NCI-H460 (cell line): ENCODE data around the gene SLC50A1. TPM values are rescaled to one million over a fixed set of nuclear protein-coding genes. Genes with fewer than 3 reads are reported as not detected.

Experiments used
- DNase-seq: peaks from one replicate; pipeline ENCODE4 v3.0.0-alpha.2; 2016; ENCODE audit warnings: low read depth; ENCODE audit errors: extremely low read depth
- polyA plus RNA-seq: library from polyadenylated mRNA; depleted of rRNA; stranded (reverse); fragments of >200 nt; gene quantifications from 2 replicates; pipeline ENCODE4 v1.2.3, GENCODE V29; 2014; cell fraction: nucleus; rRNA removed
- total RNA-seq: library from RNA; depleted of rRNA; stranded (reverse); fragments of >200 nt; shearing (Covaris generic); gene quantifications from 2 replicates; pipeline ENCODE4 v1.2.3, GENCODE V29; 2014; rRNA removed

The SLC50A1 gene, protein sequence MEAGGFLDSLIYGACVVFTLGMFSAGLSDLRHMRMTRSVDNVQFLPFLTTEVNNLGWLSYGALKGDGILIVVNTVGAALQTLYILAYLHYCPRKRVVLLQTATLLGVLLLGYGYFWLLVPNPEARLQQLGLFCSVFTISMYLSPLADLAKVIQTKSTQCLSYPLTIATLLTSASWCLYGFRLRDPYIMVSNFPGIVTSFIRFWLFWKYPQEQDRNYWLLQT
- 49.7 and 53.4 TPM in 2 replicates for total RNA-seq
- polyA plus RNA-seq, result 40.9 and 45.2 TPM in 2 replicates

DNA sequence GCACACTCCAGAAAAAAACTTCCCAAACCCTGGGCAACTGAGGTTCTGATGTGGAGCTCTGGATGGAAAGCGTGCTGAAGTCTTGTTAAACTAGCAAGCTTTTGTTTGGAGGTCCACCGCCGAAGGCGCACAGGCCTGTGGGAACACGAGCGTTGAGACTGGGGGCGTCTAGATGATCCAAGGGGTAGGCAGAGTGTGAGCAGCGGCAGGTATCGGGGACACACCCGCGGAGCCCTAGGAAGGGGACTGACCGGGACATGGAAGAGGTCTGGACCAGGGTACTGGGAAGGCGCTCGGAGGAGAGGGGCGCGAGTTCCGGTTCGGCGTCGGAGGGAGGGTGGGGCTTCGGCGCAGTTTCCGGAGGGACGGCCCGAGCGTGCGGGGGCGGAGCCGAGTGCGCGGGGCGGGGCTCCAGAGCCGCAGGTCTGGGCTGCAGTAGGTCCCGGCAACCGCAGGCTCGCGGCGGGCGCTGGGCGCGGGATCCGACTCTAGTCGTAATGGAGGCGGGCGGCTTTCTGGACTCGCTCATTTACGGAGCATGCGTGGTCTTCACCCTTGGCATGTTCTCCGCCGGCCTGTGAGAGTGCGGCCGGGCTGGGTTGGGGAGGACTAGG is at the start of gene SLC50A1:
Gene SLC50A1, plus strand, starts transcription at position 438 of the 614 bp plus-strand sequence. Its CDS starts 60 bp downstream, at position 498.
- peak; percentile 91 for DNase-seq

DNA sequence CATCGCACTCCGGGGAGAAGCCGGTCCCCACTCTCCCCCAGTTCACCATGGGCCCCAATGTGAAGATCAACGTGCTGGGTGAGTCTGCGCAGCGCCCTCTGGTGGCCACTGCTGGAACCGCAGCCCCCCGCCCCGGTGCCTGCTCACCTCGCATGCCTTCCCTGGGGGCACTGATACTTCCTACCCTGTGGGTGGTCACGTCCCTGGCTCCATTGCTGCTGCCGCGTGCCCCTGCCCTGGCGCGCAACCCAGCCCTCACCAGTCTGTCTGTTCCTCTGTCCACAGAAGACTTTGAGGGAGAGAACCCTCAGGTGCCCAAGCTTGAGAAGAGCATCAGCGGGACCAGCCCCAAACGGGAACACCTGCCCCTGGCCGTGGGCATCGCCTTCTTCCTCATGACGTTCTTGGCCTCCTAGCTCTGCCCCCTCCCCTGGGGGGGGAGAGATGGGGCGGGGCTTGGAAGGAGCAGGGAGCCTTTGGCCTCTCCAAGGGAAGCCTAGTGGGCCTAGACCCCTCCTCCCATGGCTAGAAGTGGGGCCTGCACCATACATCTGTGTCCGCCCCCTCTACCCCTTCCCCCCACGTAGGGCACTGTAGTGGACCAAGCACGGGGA is 49.4 kb upstream of the SLC50A1 start:
- DNase-seq, result peak; percentile 52

DNA sequence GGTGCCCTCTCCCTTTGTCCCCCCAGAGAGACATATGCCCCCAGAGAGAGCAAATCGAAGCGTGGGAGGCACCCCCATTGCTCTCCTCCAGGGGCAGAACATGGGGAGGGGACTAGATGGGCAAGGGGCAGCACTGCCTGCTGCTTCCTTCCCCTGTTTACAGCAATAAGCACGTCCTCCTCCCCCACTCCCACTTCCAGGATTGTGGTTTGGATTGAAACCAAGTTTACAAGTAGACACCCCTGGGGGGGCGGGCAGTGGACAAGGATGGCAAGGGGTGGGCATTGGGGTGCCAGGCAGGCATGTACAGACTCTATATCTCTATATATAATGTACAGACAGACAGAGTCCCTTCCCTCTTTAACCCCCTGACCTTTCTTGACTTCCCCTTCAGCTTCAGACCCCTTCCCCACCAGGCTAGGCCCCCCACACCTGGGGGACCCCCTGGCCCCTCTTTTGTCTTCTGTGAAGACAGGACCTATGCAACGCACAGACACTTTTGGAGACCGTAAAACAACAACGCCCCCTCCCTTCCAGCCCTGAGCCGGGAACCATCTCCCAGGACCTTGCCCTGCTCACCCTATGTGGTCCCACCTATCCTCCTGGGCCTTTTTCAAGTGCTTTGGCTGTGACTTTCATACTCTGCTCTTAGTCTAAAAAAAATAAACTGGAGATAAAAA is 48.7 kb upstream of the SLC50A1 start:
- no peak for DNase-seq

DNA sequence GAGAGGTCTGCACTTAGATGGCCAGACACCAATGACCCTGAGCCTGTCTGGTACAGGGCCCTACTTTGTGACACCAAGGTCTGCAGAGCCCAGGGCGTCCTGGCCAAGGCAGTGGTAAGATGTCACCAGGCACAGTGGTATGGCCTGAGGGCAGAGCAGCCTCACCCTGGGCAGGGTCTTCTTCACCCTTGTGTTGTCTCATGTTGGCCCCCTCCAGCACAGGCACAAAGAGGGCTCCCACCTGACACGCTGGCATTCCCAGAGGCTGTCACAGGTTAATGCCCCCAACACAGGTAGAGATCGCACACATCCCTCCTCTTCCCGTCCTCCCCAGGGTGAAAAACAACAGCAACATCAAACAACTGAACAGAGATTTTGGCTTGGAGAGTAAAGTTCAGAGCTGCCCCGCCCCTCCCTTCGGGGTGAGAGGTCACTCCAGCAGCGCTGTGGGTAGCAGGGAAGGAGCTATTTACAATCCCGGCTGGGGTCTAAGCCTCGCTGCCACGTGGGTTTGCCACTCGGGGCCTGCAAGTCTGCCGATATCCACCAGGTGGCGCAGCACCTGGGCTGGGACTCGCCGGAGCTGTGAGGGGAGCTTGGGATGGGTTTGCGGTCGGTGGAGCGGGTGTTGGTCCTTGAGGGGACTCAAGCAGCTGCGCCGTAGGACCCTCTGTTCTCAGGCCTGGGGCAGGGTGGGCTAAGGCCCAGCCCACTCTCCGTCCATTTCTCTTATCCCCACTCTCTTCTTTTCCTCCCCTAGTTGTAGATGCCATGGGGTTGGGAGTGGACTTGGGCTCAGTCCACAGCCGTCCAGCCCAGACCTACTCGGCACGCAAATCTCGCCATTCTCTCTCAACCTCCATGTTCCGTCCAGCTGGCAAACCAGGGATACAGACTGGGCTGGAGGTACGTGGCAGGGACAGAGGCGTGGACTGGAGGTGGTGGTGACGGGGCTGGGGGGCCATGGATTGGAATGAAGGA is 44.3 kb upstream of the SLC50A1 start:
- peak; percentile 80 for DNase-seq

DNA sequence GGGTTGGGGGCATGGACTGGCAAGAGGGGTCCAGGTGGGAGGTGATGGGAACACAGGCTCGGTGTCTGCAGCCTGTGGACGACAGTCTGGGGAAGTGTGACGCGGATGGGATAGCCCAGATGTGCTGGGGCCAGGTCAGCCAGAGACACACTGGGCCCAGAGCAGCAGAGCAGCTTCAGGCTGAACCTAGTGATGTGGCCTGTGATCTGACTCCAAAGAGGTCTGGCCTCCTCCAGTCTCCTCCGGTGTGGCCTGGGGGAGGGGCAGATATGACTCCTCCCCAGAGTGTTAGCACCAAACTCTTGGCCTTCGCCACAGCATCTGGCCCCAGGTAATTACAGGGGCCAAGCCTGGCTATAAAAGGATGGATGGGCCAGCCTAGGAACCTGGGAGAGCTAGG is 43.5 kb upstream of the SLC50A1 start:
- no peak for DNase-seq

DNA sequence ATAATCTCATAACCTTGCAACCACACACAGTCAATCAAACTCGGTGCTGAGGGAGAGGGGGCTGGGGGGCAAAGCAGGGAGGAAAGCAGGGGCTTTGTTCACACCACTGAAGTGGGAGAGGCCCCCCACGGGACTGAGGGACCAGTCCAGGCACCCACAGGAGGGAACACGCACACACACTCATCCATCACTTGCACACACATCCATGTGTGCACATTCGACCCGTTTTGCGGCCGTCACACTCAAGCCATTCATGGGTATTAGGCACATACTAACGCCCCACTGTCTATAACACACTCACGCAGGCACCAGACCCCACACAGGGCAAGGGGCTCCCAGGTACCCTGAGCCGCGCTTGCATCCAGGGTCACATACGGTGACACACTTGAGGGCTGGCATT is 43.0 kb upstream of the SLC50A1 start:
- no peak for DNase-seq

- DNase-seq, result peak; percentile 61
Measured at GRCh38 chr1:155093911-155094621, 41.6 kb upstream of the SLC50A1 start.

- no peak for DNase-seq
Measured at GRCh38 chr1:155094622-155094948, 41.1 kb upstream of the SLC50A1 start.

DNA sequence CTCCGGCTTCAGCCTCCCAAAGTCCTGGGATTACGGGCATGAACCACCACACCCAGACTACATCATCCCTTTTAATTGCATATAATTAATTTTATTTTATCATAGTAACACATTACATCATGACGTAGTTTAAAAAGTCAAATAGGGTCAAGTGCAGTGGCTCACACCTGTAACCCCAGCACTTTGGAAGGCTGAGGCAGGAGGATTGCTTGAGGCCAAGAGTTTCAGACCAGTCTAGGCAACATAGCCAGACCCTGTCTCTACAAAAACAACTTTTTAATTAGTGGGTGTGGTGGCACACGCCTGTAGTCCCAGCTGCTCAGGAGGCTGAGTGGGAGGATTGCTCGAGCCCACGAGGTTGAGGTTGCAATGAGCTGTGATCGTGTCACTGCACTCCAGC is 36.3 kb upstream of the SLC50A1 start:
- no peak for DNase-seq

DNA sequence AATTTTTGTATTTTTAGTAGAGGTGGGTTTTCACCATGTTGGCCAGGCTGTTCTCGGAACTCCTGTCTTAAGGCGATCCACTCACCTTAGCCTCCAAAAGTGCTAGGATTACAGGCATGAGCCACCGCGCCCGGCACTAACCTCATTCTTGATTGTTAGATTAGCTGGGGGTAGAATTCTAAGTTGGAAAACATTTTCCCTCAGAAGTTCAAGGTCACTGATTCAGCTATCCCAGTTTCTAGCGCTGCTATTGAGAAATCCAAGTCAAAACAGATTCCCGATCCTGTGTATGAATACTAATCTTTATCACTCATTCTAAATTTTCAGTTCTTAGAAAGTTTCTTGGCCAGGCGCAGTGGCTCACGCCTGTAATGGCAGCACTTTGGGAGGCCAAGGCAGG is 32.3 kb upstream of the SLC50A1 start:
- no peak for DNase-seq

DNA sequence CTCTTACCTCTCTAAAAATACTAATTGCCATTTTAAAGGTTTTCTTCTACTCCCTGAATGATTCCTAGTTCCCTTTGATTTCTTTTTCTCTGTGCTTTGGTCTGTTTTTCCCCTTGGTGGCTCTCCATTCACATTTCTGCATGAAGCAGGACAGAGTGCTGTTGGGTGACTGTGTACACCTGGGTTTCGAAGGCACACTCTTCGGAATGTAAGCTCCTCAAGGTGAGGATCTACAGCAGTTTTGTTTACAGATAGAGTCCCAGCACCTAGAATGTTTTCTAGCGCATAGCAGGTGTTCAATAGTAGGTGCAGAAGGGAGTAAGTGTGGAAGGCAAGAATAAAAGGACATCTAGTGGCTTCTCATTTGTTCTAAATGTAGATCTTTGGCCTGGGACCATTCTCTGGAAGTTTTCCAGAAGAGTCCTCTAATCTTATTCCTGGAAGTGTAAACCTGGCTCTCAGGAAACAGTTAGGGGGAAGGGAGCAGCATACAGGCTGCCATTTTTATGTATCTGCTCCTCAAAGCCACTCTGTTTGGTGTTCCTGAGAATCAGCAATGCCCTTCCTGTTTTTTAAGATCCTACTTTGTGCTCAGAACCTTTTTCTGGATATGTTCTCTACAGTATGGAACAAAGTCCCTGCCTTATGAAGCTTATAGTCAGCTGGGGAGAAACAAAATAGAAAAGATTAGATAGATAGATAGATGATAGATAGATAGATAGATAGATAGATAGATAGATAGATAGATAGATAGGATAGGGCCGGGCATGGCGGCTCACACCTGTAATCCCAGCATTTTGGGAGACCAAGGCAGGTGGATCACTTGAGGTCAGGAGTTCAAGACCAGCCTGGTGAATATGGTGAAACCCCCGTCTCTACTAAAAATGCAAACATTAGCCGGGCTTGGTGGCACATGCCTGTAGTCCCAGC is 30.8 kb upstream of the SLC50A1 start:
- no peak for DNase-seq

- DNase-seq, result no peak
Measured at GRCh38 chr1:155105604-155106011, 30.0 kb upstream of the SLC50A1 start.

- no peak for DNase-seq
Measured at GRCh38 chr1:155106862-155107261, 28.8 kb upstream of the SLC50A1 start.

GRCh38 chr1:155107309-155108264 is 28.1 kb upstream of the SLC50A1 start:
- DNase-seq, result no peak

DNA sequence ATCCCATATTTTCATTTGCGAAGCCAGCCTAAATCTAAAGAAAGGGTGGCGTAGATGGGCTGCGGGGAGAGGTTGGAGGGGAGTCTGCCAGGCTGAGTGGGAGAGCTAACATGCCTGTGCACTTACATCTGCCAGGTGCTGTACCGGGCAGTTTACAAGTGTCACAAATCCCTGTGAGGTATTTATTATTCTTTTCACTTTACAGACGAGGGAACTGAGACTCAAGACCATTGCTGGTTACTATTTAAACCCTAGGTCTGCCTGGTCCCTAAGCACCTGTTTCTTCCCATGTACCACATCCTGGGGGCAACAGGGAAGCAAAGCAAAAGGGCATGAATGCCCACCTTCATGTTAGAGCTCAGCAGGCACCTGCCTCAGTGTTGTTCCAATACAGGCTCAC is 27.4 kb upstream of the SLC50A1 start:
- no peak for DNase-seq

DNA sequence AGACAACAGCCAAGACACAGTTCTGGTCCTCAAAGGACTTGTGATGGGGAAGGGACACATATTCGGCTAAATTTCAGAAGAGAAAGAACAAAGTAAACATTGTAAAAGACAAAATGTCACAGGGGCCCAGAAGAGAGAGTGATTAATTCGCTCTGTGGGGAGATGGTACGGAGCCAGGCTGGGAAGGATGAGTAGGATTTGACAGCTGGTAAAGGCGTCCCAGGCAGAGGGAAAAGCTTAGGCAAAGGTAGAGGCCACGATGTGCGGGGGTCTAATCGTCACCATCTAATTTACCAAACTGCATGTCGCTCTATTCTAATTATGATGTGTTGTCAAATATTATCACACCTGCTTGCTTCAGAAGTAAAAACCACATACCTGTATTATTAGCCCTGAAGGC is 25.3 kb upstream of the SLC50A1 start:
- no peak for DNase-seq

DNA sequence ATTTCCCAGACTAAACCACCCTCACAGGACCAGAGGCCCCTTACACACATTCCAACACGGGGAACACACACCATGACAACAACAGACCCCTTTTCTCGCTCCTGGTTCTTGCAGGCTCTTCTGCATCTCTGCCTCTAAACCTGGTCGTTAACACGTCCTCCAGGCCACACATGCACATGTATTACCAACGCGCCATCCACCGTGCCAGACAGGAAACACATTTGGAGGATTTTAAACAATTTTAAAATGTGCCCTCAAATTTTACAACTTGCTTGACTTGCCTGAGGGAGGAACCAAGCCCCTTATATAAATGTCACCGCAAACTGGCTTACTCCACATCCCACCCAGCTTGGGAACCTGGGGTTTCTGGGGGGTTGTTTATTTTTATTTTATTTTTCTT is 24.8 kb upstream of the SLC50A1 start:
- no peak for DNase-seq
